Hepatocyte (in vitro differentiated cells): Measurements from ENCODE around the gene PRPF6.

Source experiments
- CTCF ChIP-seq: fragments of 200-600 bp; sonication (generic); IDR thresholded peaks from 2 replicates; pipeline ENCODE4 v1.5.1; 2016; ENCODE audit warnings: antibody characterized with exemption, mild to moderate bottlenecking; ENCODE audit not compliant: poor library complexity
- EZH2 ChIP-seq: fragments of 200-600 bp; sonication (generic); IDR thresholded peaks from 2 replicates; pipeline ENCODE4 v1.6.1; 2016; ENCODE audit warnings: antibody characterized with exemption, mild to moderate bottlenecking, borderline replicate concordance
- EZH2phosphoT487 ChIP-seq: fragments of 200-600 bp; sonication (generic); IDR thresholded peaks from one replicate; pipeline ENCODE4 v1.6.1; 2018; ENCODE audit warnings: antibody characterized with exemption, mild to moderate bottlenecking, low read depth, moderate library complexity; ENCODE audit not compliant: unreplicated experiment, severe bottlenecking

DNA sequence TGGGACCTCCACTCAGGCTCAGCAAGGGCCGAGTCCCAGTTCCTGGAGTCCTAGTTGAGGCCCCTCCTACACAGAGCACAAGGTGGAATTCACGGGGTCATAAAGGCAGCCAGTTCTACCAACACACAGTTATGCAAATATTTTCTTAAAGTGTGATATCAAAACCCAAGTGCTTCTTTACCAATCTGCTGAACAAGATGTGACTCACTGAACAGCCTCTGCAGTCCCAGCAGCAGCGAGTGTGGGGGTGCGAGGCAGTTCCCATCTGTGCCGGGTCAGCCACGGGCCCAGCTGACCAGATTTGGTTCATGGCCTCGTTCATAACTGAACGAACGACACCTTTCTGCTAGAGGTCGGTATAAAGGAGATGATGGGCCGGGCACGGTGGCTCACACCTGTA, 77.6 kb downstream of the PRPF6 start:
- TF ChIP-seq CTCF: no peak
- no peak for TF ChIP-seq EZH2
- no peak for TF ChIP-seq EZH2phosphoT487
